Gastroesophageal sphincter (tissue), 4 donors: ENCODE measurements around the gene KIF2C. TPM values are rescaled to one million over a fixed set of nuclear protein-coding genes. Genes with fewer than 3 reads are reported as not detected.

ENCODE experiments used
- ATAC-seq: fragments of 150-250 bp; one replicate; pipeline ENCODE4 v1.9.1; 2016; ENCODE audit warnings: mild to moderate bottlenecking, moderate library complexity
- H3K27ac ChIP-seq, 4 donors: fragments of 200-600 bp; sonication (generic) in 3 of 4; 1 replicate in 3 of 4; 2 replicates in 1 of 4; pipeline ENCODE4 v1.5.1; 2016 to 2019
- H3K27me3 ChIP-seq: fragments of 200-600 bp; sonication (generic); one replicate; pipeline ENCODE4 v1.5.1; 2019
- H3K36me3 ChIP-seq, 2 donors: fragments of 200-600 bp; sonication (generic); one replicate each; pipeline ENCODE4 v1.5.1; 2019; ENCODE audit warnings: control low read depth in 1 of 2
- H3K4me1 ChIP-seq, 3 donors: fragments of 200-600 bp; sonication (generic); 1 replicate in 2 of 3; 2 replicates in 1 of 3; pipeline ENCODE4 v1.5.1; 2016 to 2019; ENCODE audit warnings: control low read depth in 2 of 3
- H3K4me3 ChIP-seq, 2 donors: fragments of 200-600 bp; sonication (generic); one replicate each; pipeline ENCODE4 v1.5.1; 2019; ENCODE audit warnings: mild to moderate bottlenecking in 1 of 2, moderate library complexity in 1 of 2
- H3K9me3 ChIP-seq, 3 donors: fragments of 200-600 bp; sonication (generic); one replicate each; pipeline ENCODE4 v1.5.1; 2017 to 2019; ENCODE audit warnings: control low read depth in 2 of 3
- CTCF ChIP-seq, 4 experiments: fragments of 200-600 bp in 2 of 4; fragments of 450-650 bp in 2 of 4; sonication (generic) in 1 of 4; IDR thresholded peaks; one replicate each; pipeline ENCODE4 v1.5.1; 2017 to 2019; ENCODE audit warnings: antibody characterized with exemption in 4 of 4, mild to moderate bottlenecking in 2 of 4, moderate library complexity in 2 of 4
- EP300 ChIP-seq: sonication (generic); formaldehyde crosslinking; IDR thresholded peaks from one replicate; pipeline ENCODE4 v1.6.1; 2017; ENCODE audit warnings: antibody characterized with exemption, mild to moderate bottlenecking
- POLR2A ChIP-seq, 2 donors: fragments of 450-650 bp; IDR thresholded peaks; one replicate each; pipeline ENCODE4 v1.6.1; 2017; ENCODE audit warnings: antibody characterized with exemption in 2 of 2, mild to moderate bottlenecking in 2 of 2, moderate library complexity in 1 of 2
- POLR2AphosphoS5 ChIP-seq: sonication (generic); formaldehyde crosslinking; IDR thresholded peaks from one replicate; pipeline ENCODE4 v1.6.1; 2017; ENCODE audit warnings: antibody characterized with exemption
- WGBS, 2 donors: methylation state at CpG; one replicate each; pipeline ENCODE4 v1.1.5; 2018; ENCODE audit warnings: low coverage in 1 of 2; 5-methylcytosine and 5-hydroxymethylcytosine counted together
- total RNA-seq, 4 donors: library from RNA; depleted of rRNA; stranded (reverse); fragments of >200 nt; gene quantifications; one replicate each; pipeline ENCODE4 v1.1.0, GENCODE V29; 2016

Gene KIF2C
- total RNA-seq, 4 donors from 2014 or later = 0.40 to 2.2 (median 0.72) TPM

- Histone ChIP-seq H3K27me3 (peaks cover 21% of the 10 kb centered on the region), H3K9me3 (no peaks in the 10 kb centered on the region), H3K27ac (no peak overlapping the region), H3K36me3 (no peaks in the 10 kb centered on the region), H3K4me1 (peaks cover 0 to 12% (median 0%) of the 10 kb centered on the region in 3 donors), H3K4me3 (no peak overlapping the region)
- WGBS, 2 donors = 32 to 45% methylated on average over 14 of the region's 14 CpGs
- peak; percentile 73 for ATAC-seq
- TF ChIP-seq POLR2A (IDR thresholded peaks at IDR 0.05) = peak; percentile 71 to 96
- no peak for TF ChIP-seq CTCF (IDR thresholded peaks at IDR 0.05)
- TF ChIP-seq EP300 = no peak
- peak; percentile 55 for TF ChIP-seq POLR2AphosphoS5
Observed at GRCh38 chr1:44721485-44722361, 17.9 kb upstream of the KIF2C start.

GRCh38 chr1:44723064-44723463, 16.6 kb upstream of the KIF2C start:
- H3K36me3 ChIP-seq = no peaks in the 10 kb centered on the region
- TF ChIP-seq POLR2A (IDR thresholded peaks at IDR 0.05) (no peak), CTCF (IDR thresholded peaks at IDR 0.05) (no peak), EP300 (no peak), POLR2AphosphoS5 (no peak)
- H3K9me3 ChIP-seq = no peaks in the 10 kb centered on the region
- WGBS, 2 donors = 79 to 87% methylated on average over 4 to 9 of the region's 9 CpGs
- no peak overlapping the region for H3K4me3 ChIP-seq
- H3K27me3 ChIP-seq = peaks cover 21% of the 10 kb centered on the region
- H3K27ac ChIP-seq = no peak overlapping the region
- no peak for ATAC-seq
- peaks cover 0 to 2% (median 0%) of the 10 kb centered on the region in 3 donors for H3K4me1 ChIP-seq

- ATAC-seq = no peak
- Histone ChIP-seq H3K4me3 (no peak overlapping the region), H3K36me3 (no peaks in the 10 kb centered on the region), H3K9me3 (no peaks in the 10 kb centered on the region), H3K4me1 (no peaks in the 10 kb centered on the region), H3K27me3 (peaks cover 21% of the 10 kb centered on the region), H3K27ac (no peak overlapping the region)
- TF ChIP-seq POLR2AphosphoS5 (no peak), CTCF (IDR thresholded peaks at IDR 0.05) (no peak), POLR2A (IDR thresholded peaks at IDR 0.05) (no peak), EP300 (no peak)
- 74 to 100% methylated on average over 3 to 12 of the region's 28 CpGs for WGBS, 2 donors
Observed at GRCh38 chr1:44723496-44724295, 15.9 kb upstream of the KIF2C start.

GRCh38 chr1:44724296-44724954, 15.2 kb upstream of the KIF2C start:
- no CpG with 5 or more reads among the region's 64 CpGs for WGBS, 2 donors
- ATAC-seq = no peak

More at GRCh38 chr1:44724296-44724954, 15.2 kb upstream of the KIF2C start:
- Histone ChIP-seq H3K27me3 (peaks cover 21% of the 10 kb centered on the region), H3K36me3 (no peaks in the 10 kb centered on the region), H3K4me1 (peaks cover 0 to 5% (median 0%) of the 10 kb centered on the region in 3 donors), H3K9me3 (no peaks in the 10 kb centered on the region), H3K27ac (no peak overlapping the region), H3K4me3 (no peak overlapping the region)
- TF ChIP-seq EP300 (no peak), POLR2A (IDR thresholded peaks at IDR 0.05) (no peak), CTCF (IDR thresholded peaks at IDR 0.05) (no peak), POLR2AphosphoS5 (no peak)
